ENCODE data around the gene SSNA1.

DNA sequence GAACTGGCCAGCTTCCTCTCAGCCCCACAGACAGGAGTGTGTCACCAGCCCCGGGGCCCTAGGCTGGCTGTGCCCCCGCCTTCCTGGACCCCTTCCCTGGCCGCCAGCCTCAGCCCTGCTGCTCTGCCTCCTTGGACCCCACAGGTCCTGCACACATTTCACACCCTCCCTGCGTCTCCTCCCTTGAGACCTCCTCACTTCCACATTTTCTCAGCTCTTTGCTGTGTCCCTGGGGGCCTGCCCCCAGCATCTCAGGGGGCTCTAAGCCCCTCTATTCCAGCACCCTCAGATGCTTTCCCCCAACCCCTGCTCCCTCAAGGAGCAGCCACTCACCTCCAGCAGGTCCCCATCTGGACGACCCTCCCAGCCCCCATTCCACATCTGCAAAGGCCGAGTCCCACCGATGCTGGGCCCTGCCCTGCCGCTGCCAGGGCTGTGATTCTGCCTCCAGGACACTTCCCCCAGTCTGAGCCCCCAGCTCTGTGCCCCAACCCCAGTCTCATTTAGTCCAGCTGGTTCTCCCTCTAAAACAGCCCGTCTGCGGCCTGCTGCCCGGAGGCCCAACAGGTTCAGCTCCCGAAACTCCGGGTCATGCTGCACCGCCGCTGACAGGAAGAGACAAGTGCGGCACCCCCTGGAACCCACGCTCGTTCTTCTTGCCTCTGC lies 46.4 kb downstream of the SSNA1 start:
- TF ChIP-seq, protein P1, sequence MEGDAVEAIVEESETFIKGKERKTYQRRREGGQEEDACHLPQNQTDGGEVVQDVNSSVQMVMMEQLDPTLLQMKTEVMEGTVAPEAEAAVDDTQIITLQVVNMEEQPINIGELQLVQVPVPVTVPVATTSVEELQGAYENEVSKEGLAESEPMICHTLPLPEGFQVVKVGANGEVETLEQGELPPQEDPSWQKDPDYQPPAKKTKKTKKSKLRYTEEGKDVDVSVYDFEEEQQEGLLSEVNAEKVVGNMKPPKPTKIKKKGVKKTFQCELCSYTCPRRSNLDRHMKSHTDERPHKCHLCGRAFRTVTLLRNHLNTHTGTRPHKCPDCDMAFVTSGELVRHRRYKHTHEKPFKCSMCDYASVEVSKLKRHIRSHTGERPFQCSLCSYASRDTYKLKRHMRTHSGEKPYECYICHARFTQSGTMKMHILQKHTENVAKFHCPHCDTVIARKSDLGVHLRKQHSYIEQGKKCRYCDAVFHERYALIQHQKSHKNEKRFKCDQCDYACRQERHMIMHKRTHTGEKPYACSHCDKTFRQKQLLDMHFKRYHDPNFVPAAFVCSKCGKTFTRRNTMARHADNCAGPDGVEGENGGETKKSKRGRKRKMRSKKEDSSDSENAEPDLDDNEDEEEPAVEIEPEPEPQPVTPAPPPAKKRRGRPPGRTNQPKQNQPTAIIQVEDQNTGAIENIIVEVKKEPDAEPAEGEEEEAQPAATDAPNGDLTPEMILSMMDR (conservative IDR thresholded peaks at IDR 0.05 in 1 of 2, IDR thresholded peaks at IDR 0.05 in 1 of 2; ENCODE audit: extremely low read depth in 1 of 2, insufficient read depth in 1 of 2, low read depth in 1 of 2, low read length in 2 of 2) = no peak
- TF ChIP-seq EZH2 (IDR thresholded peaks at IDR 0.05; ENCODE audit: borderline replicate concordance, low read length) = no peak
